Smooth muscle cell of the brain vasculature (primary cell): ENCODE data around the gene OSBPL6.
"Not testable (repeated sequence)": the region's sequence is repeated elsewhere in the genome, so short reads cannot be mapped to it uniquely, and the experiment has no call there.

Source experiments
- DNase-seq: peaks from one replicate; pipeline ENCODE4 v3.0.0-alpha.2; 2012; ENCODE audit warnings: low read depth, low spot score

The OSBPL6 gene

GRCh38 chr2:178301649-178302238 is 107.4 kb downstream of the OSBPL6 start:
- no peak for DNase-seq

- no peak for DNase-seq
Measured at GRCh38 chr2:178304333-178304732, 110.0 kb downstream of the OSBPL6 start.

- DNase-seq = no peak
Measured at GRCh38 chr2:178306352-178307073, 112.2 kb downstream of the OSBPL6 start.

- DNase-seq = no peak
Measured at GRCh38 chr2:178307650-178308049, 113.3 kb downstream of the OSBPL6 start.

- no peak for DNase-seq
Measured at GRCh38 chr2:178309541-178309940, 115.2 kb downstream of the OSBPL6 start.

- no peak for DNase-seq
Measured at GRCh38 chr2:178315078-178315477, 120.8 kb downstream of the OSBPL6 start.

- no peak for DNase-seq
Measured at GRCh38 chr2:178315488-178315948, 121.2 kb downstream of the OSBPL6 start.

- no peak for DNase-seq
Measured at GRCh38 chr2:178317811-178318210, 123.5 kb downstream of the OSBPL6 start.

GRCh38 chr2:178320011-178320585 is 125.8 kb downstream of the OSBPL6 start:
- DNase-seq = no peak

GRCh38 chr2:178322068-178322467 is 127.8 kb downstream of the OSBPL6 start:
- DNase-seq = no peak

- DNase-seq = not testable (repeated sequence)
Measured at GRCh38 chr2:178323331-178323730, 129.0 kb downstream of the OSBPL6 start.

GRCh38 chr2:178324077-178324476 is 129.8 kb downstream of the OSBPL6 start:
- no peak for DNase-seq

GRCh38 chr2:178325268-178325667 is 131.0 kb downstream of the OSBPL6 start:
- no peak for DNase-seq

- DNase-seq = no peak
Measured at GRCh38 chr2:178327516-178327915, 133.2 kb downstream of the OSBPL6 start.

GRCh38 chr2:178328037-178328436 is 133.7 kb downstream of the OSBPL6 start:
- peak; percentile 21 for DNase-seq

- DNase-seq = no peak
Measured at GRCh38 chr2:178330175-178331017, 136.1 kb downstream of the OSBPL6 start.

- DNase-seq = no peak
Measured at GRCh38 chr2:178331474-178332432, 137.4 kb downstream of the OSBPL6 start.

GRCh38 chr2:178333851-178334250 is 139.5 kb downstream of the OSBPL6 start:
- DNase-seq = no peak

- DNase-seq = no peak
Measured at GRCh38 chr2:178335230-178335629, 140.9 kb downstream of the OSBPL6 start.

- DNase-seq = no peak
Measured at GRCh38 chr2:178344121-178344520, 149.8 kb downstream of the OSBPL6 start.

- no peak for DNase-seq
Measured at GRCh38 chr2:178345951-178346350, 151.6 kb downstream of the OSBPL6 start.
